HepG2 (cell line): Measurements from ENCODE around the gene GBP7. TPM values are rescaled to one million over a fixed set of nuclear protein-coding genes. Genes with fewer than 3 reads are reported as not detected.

Experiments
- ATAC-seq: fragments of 200-7000 bp; cut with Tn5 transposase; 3 replicates; pipeline ENCODE4 v1.9.1; 2020; ENCODE audit warnings: mild to moderate bottlenecking, moderate library complexity
- BruUV-seq: library from RNA; stranded (reverse); fragments of 400-500 nt; replicated peaks from 2 replicates; lab custom pipeline; 2021; lab: Mats Ljungman, UMichigan
- CTCF ChIA-PET: fragments of 300-600 bp; formaldehyde crosslinking; extraction: SDS; loops from one replicate; lab custom pipeline; 2021; ENCODE audit warnings: low total read pairs, inconsistent platforms, low intra/inter-chr PET ratio; lab: Yijun Ruan, JAX
- POLR2A ChIA-PET: fragments of 350-600 bp; sonication (Branson Sonifier 250); formaldehyde crosslinking; loops from one replicate; lab custom pipeline; 2020; ENCODE audit warnings: antibody characterized with exemption, inconsistent platforms; lab: Yijun Ruan, JAX
- DNase-seq: peaks from one replicate; pipeline ENCODE4 v3.0.0-alpha.2; 2015; ENCODE audit warnings: low spot score
- FAIRE-seq: peaks from 3 replicates; lab custom pipeline; 2011; peaks lifted over from hg19 to GRCh38; lab: Jason Lieb, UNC
- H2AFZ ChIP-seq: one replicate; pipeline ENCODE4 v1.6.1; 2011; ENCODE audit warnings: low read length, inconsistent platforms
- H3K27ac ChIP-seq: fragments of 300-600 bp; 3 replicates; pipeline ENCODE4 v1.8.0; 2011; ENCODE audit warnings: mixed run types, mild to moderate bottlenecking, mixed read lengths, low read length, inconsistent platforms; ENCODE audit not compliant: insufficient read depth; ENCODE audit errors: extremely low read length
- H3K27me3 ChIP-seq, 2 experiments: fragments of 200-600 bp in 1 of 2; 2 replicates in 1 of 2; 3 replicates in 1 of 2; pipeline versions ENCODE4 v1.6.0 to v1.8.0; 2011; ENCODE audit warnings: low read length in 2 of 2, mild to moderate bottlenecking in 2 of 2, moderate library complexity in 2 of 2, inconsistent platforms in 1 of 2; ENCODE audit not compliant: insufficient read depth in 2 of 2, control insufficient read depth in 1 of 2
- H3K36me3 ChIP-seq, 2 experiments: fragments of 200-600 bp in 1 of 2; replicated peaks in 1 of 2; 2 replicates in 1 of 2; 3 replicates in 1 of 2; pipeline versions ENCODE4 v1.5.1 to v1.8.0; 2011; ENCODE audit warnings: low read length in 2 of 2, inconsistent platforms in 1 of 2; ENCODE audit not compliant: insufficient read depth in 2 of 2, control insufficient read depth in 1 of 2
- H3K4me1 ChIP-seq: 2 replicates; pipeline ENCODE4 v1.5.1; 2012; ENCODE audit warnings: low read length, inconsistent platforms; ENCODE audit not compliant: insufficient read depth
- H3K4me2 ChIP-seq: 2 replicates; pipeline ENCODE4 v1.6.0; 2011; ENCODE audit warnings: low read depth, low read length, inconsistent platforms
- H3K4me3 ChIP-seq, 3 experiments: fragments of 200-600 bp in 1 of 3; sonication (generic), shearing (Covaris generic) in 1 of 3; replicated peaks in 1 of 3; 2 replicates each; pipeline ENCODE4 v1.5.1; 2011 to 2016; ENCODE audit warnings: low read length in 3 of 3, inconsistent platforms in 2 of 3, low read depth in 2 of 3, mild to moderate bottlenecking in 2 of 3, control low read depth in 1 of 3, mixed read lengths in 1 of 3; ENCODE audit not compliant: insufficient read depth in 1 of 3
- H3K79me2 ChIP-seq: one replicate; pipeline ENCODE4 v1.6.1; 2011; ENCODE audit warnings: low read length, inconsistent platforms; ENCODE audit not compliant: insufficient read depth
- H3K9ac ChIP-seq: 2 replicates; pipeline ENCODE4 v1.6.0; 2011; ENCODE audit warnings: mild to moderate bottlenecking, low read depth, low read length, inconsistent platforms; ENCODE audit not compliant: insufficient read depth
- H3K9me3 ChIP-seq: 2 replicates; pipeline ENCODE4 v1.5.1; 2012; ENCODE audit warnings: mild to moderate bottlenecking, low read length
- H4K20me1 ChIP-seq: 2 replicates; pipeline ENCODE4 v1.6.0; 2011; ENCODE audit warnings: inconsistent platforms, mild to moderate bottlenecking, low read length, moderate library complexity; ENCODE audit not compliant: insufficient read depth
- ATRX ChIP-seq: sonication (generic); formaldehyde crosslinking; IDR thresholded peaks from 2 replicates; pipeline ENCODE4 v1.4.0; 2020; ENCODE audit warnings: missing genetic modification reagents, borderline replicate concordance
- CAMTA2 ChIP-seq: sonication (generic); formaldehyde crosslinking; IDR thresholded peaks from 2 replicates; pipeline ENCODE4 v1.4.0; 2020; ENCODE audit warnings: mild to moderate bottlenecking, missing genetic modification reagents, borderline replicate concordance
- GATAD2A ChIP-seq: IDR thresholded peaks from 2 replicates; pipeline ENCODE4 v1.6.1; 2016
- HNF1B ChIP-seq: sonication (generic); formaldehyde crosslinking; IDR thresholded peaks from 2 replicates; pipeline ENCODE4 v1.5.1; 2020; ENCODE audit warnings: mild to moderate bottlenecking, moderate library complexity, missing genetic modification reagents
- KDM1A ChIP-seq: IDR thresholded peaks from 2 replicates; pipeline ENCODE4 v1.6.1; 2016; ENCODE audit warnings: missing compliant biosample characterization
- KDM5B ChIP-seq: sonication (generic); formaldehyde crosslinking; IDR thresholded peaks from 2 replicates; pipeline ENCODE4 v1.4.0; 2020; ENCODE audit warnings: missing genetic modification reagents, mild to moderate bottlenecking, borderline replicate concordance
- PTBP1 ChIP-seq: fragments of 200-400 bp; formaldehyde crosslinking; IDR thresholded peaks from 2 replicates; pipeline ENCODE4 v1.6.1; 2018; ENCODE audit warnings: low read length, low read depth; ENCODE audit not compliant: poor library complexity, severe bottlenecking
- RBFOX2 ChIP-seq: fragments of 200-400 bp; formaldehyde crosslinking; IDR thresholded peaks from 2 replicates; pipeline ENCODE4 v1.6.1; 2017; ENCODE audit warnings: low read depth, mild to moderate bottlenecking, low read length
- TARDBP ChIP-seq: sonication (generic); formaldehyde crosslinking; IDR thresholded peaks from 2 replicates; pipeline ENCODE4 v1.8.0; 2022; ENCODE audit warnings: mild to moderate bottlenecking, missing genetic modification reagents
- ZBTB2 ChIP-seq: sonication (generic); formaldehyde crosslinking; IDR thresholded peaks from 2 replicates; pipeline ENCODE4 v1.8.0; 2022; ENCODE audit warnings: low read depth, missing genetic modification reagents
- ZFYVE20 ChIP-seq: sonication (generic); formaldehyde crosslinking; IDR thresholded peaks from 2 replicates; pipeline ENCODE4 v1.8.0; 2023; ENCODE audit warnings: low read depth, mild to moderate bottlenecking, moderate library complexity, missing genetic modification reagents, borderline replicate concordance
- ZNF205 ChIP-seq: IDR thresholded peaks from 2 replicates; pipeline ENCODE4 v1.6.1; 2018; ENCODE audit warnings: missing biosample characterization, missing genetic modification reagents
- ZNF431 ChIP-seq: sonication (generic); formaldehyde crosslinking; IDR thresholded peaks from 2 replicates; pipeline ENCODE4 v1.9.0; 2022; ENCODE audit warnings: missing genetic modification reagents, low read depth, mild to moderate bottlenecking, borderline replicate concordance
- ZNF546 ChIP-seq: sonication (generic); formaldehyde crosslinking; conservative IDR thresholded peaks from 2 replicates; pipeline ENCODE4 v1.8.1; 2023; ENCODE audit warnings: mild to moderate bottlenecking, missing genetic modification reagents
- ZNF646 ChIP-seq: sonication (generic); formaldehyde crosslinking; IDR thresholded peaks from 2 replicates; pipeline ENCODE4 v1.9.0; 2021; ENCODE audit warnings: mild to moderate bottlenecking, missing genetic modification reagents
- ZNF782 ChIP-seq: sonication (generic); formaldehyde crosslinking; IDR thresholded peaks from 2 replicates; pipeline ENCODE4 v1.4.0; 2020; ENCODE audit warnings: missing genetic modification reagents, mild to moderate bottlenecking, borderline replicate concordance
- WGBS: methylation state at CpG from one replicate; pipeline ENCODE4 v1.1.6; 2017; ENCODE audit warnings: low lambda C conversion rate; 5-methylcytosine and 5-hydroxymethylcytosine counted together
- in situ Hi-C: cut with HindIII; loops from 2 replicates; pipeline ENCODE4 v1.10.0; 2017; ENCODE audit warnings: low pct_unique_long_range_greater_than_20kb; ENCODE audit not compliant: extremely low pct_ligation_motif_present
- intact Hi-C: fragments of 100-400 bp; cut with micrococcal nuclease; formaldehyde crosslinking; loops from one replicate; pipeline ENCODE4 v1.10.0; 2022; ENCODE audit not compliant: unreplicated experiment
- polyA plus RNA-seq, 8 experiments: library from polyadenylated mRNA; depleted of rRNA in 3 of 8; stranded (reverse) in 7 of 8; unstranded in 1 of 8; fragments of >200 nt; fragmentation: Illumina TruSeq in 4 of 8; extraction: Trizol in 4 of 8; gene quantifications; 2 replicates each; pipeline versions ENCODE4 v1.2.1 to v1.2.3, GENCODE V29; 2011 to 2016; ENCODE audit warnings: low read depth in 4 of 8, missing spikeins in 1 of 8, mixed read lengths in 1 of 8; ENCODE audit not compliant: insufficient read depth in 1 of 8
- total RNA-seq, 5 experiments: library from RNA; depleted of rRNA; stranded (reverse); fragments of >200 nt; fragmentation: Illumina TruSeq; extraction: Trizol; gene quantifications; 2 replicates each; pipeline ENCODE4 v1.2.3, GENCODE V29; 2016; ENCODE audit warnings: low read depth in 1 of 5

The GBP7 gene
- total and polyA plus RNA-seq, 2 of the 13 experiments (the other 11 are each of a cell fraction or from before 2014, with no cell fraction given): not detected

GRCh38 chr1:89089962-89090361, 85.8 kb downstream of the GBP7 start:
- Histone ChIP-seq H3K9ac (no peak overlapping the region), H3K4me3 (no peak overlapping the region)
- intact Hi-C loops: no loop called here
- no TSS peak for BruUV-seq
- no peak for FAIRE-seq
- no peak for TF ChIP-seq ZNF646 (CRISPR knock-in tag)
- no peak for TF ChIP-seq ZFYVE20 (CRISPR knock-in tag)
- no peak for TF ChIP-seq TARDBP (CRISPR knock-in tag)
- TF ChIP-seq PTBP1: no peak
- TF ChIP-seq GATAD2A (CRISPR knock-in tag): no peak
- TF ChIP-seq ZNF782 (CRISPR knock-in tag): no peak
- no peak for TF ChIP-seq ZBTB2 (CRISPR knock-in tag)
- TF ChIP-seq CAMTA2: no peak
- TF ChIP-seq HNF1B (CRISPR knock-in tag): no peak
- no peak for TF ChIP-seq KDM1A (CRISPR knock-in tag)
- TF ChIP-seq ZNF546 (CRISPR knock-in tag): no peak
- TF ChIP-seq ZNF431 (CRISPR knock-in tag): no peak
- TF ChIP-seq ATRX: no peak
- TF ChIP-seq KDM5B: no peak
- no peak for TF ChIP-seq RBFOX2
- TF ChIP-seq ZNF205 (CRISPR knock-in tag): no peak
- TF ChIP-seq, all 625 proteins: peak for 0
- Histone ChIP-seq H3K9me3 (no peaks in the 10 kb centered on the region), H3K27ac (no peak overlapping the region), H3K4me2 (no peak overlapping the region), H4K20me1 (no peaks in the 10 kb centered on the region), H3K4me1 (peaks cover 8% of the 10 kb centered on the region; the same call in 1 of the 2 replicates), H3K36me3 (no peaks in the 10 kb centered on the region), H2AFZ (no peak overlapping the region), H3K79me2 (no peaks in the 10 kb centered on the region), H3K27me3 (no peaks in the 10 kb centered on the region)
- no peak for ATAC-seq
- 3% methylated on average over 1 of the region's 1 CpG for WGBS
- no peak for DNase-seq
- CTCF ChIA-PET: no interaction called here
- in situ Hi-C loops: loop anchor here (25.0 kb wide), 1 partner anchor 272 kb away; the partner anchor contains the start of gene GBP6
- POLR2A ChIA-PET: no interaction called here
